Ishikawa (cell line): ENCODE results near the gene IFRD2.

Experiments used
- CREB1 ChIP-seq: IDR thresholded peaks from 2 replicates; pipeline ENCODE4 v1.6.1; 2012; ENCODE audit warnings: low read depth
- EP300 ChIP-seq: IDR thresholded peaks from 2 replicates; pipeline ENCODE4 v1.6.1; 2012; ENCODE audit warnings: borderline replicate concordance
- MAX ChIP-seq: IDR thresholded peaks from 2 replicates; pipeline ENCODE4 v1.6.1; 2012
- RAD21 ChIP-seq: IDR thresholded peaks from 2 replicates; pipeline ENCODE4 v1.6.1; 2012; ENCODE audit warnings: low read depth
- REST ChIP-seq: IDR thresholded peaks from 2 replicates; pipeline ENCODE4 v1.6.1; 2012; ENCODE audit warnings: low read depth, mild to moderate bottlenecking
- TAF1 ChIP-seq: IDR thresholded peaks from 2 replicates; pipeline ENCODE4 v1.6.1; 2012; ENCODE audit warnings: low read depth, mild to moderate bottlenecking
- TEAD4 ChIP-seq: IDR thresholded peaks from 2 replicates; pipeline ENCODE4 v1.6.1; 2012
- YY1 ChIP-seq: IDR thresholded peaks from 2 replicates; pipeline ENCODE4 v1.6.1; 2012; ENCODE audit warnings: low read depth

- TF ChIP-seq CREB1 (no peak), TAF1 (no peak), REST (no peak), TEAD4 (no peak), YY1 (no peak), RAD21 (no peak), EP300 (no peak), MAX (no peak)
Observed at GRCh38 chr3:50266836-50267235, 25.4 kb downstream of the IFRD2 start.
